ENCODE data around the gene AUTS2.

AUTS2 gene

DNA sequence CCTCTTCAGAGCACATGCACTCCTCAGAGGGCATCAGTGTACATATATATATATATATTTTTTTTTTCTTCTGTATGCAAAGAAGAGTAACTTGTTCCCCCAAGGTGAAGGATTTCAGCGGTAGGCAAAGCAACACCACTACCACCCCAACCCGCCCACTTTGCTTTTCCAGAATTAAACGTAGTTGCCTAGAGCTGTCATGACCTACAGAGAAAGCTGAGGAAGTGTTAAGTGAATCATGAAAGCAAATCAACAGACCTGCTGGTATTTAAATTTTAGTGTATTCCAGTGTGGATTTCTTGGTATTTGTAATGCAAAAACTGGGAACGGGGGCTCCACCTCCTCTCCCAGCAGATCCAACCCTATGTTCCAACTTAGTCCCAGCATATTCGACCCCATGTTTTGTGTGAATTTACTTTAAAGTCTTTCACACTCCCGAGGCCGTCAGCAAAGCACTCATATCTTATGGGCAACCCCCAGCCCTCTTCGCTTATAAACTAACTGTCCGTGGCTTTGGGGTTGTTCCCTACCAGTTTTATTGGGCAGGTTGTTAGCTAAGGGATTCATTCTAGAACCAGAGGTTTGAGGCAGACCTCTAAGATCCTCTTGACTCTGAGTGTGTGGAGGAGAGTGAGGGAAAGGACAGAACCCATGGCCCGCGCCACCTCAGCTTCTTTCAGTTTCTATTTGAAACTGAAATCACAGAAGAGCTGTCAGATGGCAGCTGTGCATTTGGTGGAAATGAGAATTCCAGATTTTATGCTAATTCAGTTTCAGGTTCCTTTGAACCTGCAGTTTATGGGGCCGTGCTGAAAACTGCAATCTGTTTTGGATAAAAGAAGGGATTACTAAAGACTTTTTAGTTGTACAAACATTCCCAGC is 1083.4 kb downstream of the AUTS2 start:
- no peak for DNase-seq (ENCODE audit: low read depth in 1 of 2, low spot score in 1 of 2)
- Histone ChIP-seq H3K4me3 (replicated peaks; ENCODE audit: insufficient read depth, low read length) (no peak overlapping the region), H3K27me3 (ENCODE audit: insufficient read depth, poor library complexity, severe bottlenecking) (no peaks in the 10 kb centered on the region), H3K27ac (replicated peaks) (no peak overlapping the region)
- no peak for TF ChIP-seq POLR2AphosphoS5 (IDR thresholded peaks at IDR 0.05; ENCODE audit: low read depth)
- TF ChIP-seq, protein P1, sequence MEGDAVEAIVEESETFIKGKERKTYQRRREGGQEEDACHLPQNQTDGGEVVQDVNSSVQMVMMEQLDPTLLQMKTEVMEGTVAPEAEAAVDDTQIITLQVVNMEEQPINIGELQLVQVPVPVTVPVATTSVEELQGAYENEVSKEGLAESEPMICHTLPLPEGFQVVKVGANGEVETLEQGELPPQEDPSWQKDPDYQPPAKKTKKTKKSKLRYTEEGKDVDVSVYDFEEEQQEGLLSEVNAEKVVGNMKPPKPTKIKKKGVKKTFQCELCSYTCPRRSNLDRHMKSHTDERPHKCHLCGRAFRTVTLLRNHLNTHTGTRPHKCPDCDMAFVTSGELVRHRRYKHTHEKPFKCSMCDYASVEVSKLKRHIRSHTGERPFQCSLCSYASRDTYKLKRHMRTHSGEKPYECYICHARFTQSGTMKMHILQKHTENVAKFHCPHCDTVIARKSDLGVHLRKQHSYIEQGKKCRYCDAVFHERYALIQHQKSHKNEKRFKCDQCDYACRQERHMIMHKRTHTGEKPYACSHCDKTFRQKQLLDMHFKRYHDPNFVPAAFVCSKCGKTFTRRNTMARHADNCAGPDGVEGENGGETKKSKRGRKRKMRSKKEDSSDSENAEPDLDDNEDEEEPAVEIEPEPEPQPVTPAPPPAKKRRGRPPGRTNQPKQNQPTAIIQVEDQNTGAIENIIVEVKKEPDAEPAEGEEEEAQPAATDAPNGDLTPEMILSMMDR (IDR thresholded peaks at IDR 0.05; ENCODE audit: insufficient read depth, low read length), result no peak
- TF ChIP-seq, protein P2, sequence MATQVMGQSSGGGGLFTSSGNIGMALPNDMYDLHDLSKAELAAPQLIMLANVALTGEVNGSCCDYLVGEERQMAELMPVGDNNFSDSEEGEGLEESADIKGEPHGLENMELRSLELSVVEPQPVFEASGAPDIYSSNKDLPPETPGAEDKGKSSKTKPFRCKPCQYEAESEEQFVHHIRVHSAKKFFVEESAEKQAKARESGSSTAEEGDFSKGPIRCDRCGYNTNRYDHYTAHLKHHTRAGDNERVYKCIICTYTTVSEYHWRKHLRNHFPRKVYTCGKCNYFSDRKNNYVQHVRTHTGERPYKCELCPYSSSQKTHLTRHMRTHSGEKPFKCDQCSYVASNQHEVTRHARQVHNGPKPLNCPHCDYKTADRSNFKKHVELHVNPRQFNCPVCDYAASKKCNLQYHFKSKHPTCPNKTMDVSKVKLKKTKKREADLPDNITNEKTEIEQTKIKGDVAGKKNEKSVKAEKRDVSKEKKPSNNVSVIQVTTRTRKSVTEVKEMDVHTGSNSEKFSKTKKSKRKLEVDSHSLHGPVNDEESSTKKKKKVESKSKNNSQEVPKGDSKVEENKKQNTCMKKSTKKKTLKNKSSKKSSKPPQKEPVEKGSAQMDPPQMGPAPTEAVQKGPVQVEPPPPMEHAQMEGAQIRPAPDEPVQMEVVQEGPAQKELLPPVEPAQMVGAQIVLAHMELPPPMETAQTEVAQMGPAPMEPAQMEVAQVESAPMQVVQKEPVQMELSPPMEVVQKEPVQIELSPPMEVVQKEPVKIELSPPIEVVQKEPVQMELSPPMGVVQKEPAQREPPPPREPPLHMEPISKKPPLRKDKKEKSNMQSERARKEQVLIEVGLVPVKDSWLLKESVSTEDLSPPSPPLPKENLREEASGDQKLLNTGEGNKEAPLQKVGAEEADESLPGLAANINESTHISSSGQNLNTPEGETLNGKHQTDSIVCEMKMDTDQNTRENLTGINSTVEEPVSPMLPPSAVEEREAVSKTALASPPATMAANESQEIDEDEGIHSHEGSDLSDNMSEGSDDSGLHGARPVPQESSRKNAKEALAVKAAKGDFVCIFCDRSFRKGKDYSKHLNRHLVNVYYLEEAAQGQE (IDR thresholded peaks at IDR 0.05; ENCODE audit: insufficient replicate concordance, low read depth), result no peak
- TF ChIP-seq GABPA (IDR thresholded peaks at IDR 0.05; ENCODE audit: low read depth), result no peak
- TF ChIP-seq SPI1 (IDR thresholded peaks at IDR 0.05; ENCODE audit: borderline replicate concordance, low read depth), result no peak

DNA sequence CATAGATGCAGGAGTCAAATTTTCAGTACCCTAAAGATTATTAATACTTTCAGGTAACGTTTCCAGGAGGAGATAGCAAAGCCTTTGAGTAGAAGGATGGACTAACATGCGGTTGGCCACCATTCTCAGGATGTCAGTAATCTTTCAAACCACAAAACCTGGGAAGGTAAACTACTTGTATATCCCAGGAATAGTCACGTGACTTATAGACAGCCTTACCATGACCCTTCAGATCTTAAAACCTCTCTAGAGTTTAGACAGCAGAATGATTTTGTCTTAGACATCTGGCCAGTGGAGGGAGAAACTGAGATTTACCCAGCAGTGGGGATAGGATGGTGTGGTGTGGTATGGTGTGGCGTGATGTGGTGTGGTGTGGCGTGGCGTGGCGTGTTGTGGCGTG is 1085.9 kb downstream of the AUTS2 start:
- Histone ChIP-seq H3K4me3 (replicated peaks; ENCODE audit: insufficient read depth, low read length) (no peak overlapping the region), H3K27ac (replicated peaks) (no peak overlapping the region), H3K27me3 (ENCODE audit: insufficient read depth, poor library complexity, severe bottlenecking) (no peaks in the 10 kb centered on the region)
- DNase-seq (ENCODE audit: low read depth in 1 of 2, low spot score in 1 of 2), result no peak
- TF ChIP-seq, protein P1 (IDR thresholded peaks at IDR 0.05; ENCODE audit: insufficient read depth, low read length), result no peak
- TF ChIP-seq POLR2AphosphoS5 (IDR thresholded peaks at IDR 0.05; ENCODE audit: low read depth), result no peak
- TF ChIP-seq, protein P2 (IDR thresholded peaks at IDR 0.05; ENCODE audit: insufficient replicate concordance, low read depth), result no peak
- TF ChIP-seq SPI1 (IDR thresholded peaks at IDR 0.05; ENCODE audit: borderline replicate concordance, low read depth), result no peak
- TF ChIP-seq GABPA (IDR thresholded peaks at IDR 0.05; ENCODE audit: low read depth), result no peak

DNA sequence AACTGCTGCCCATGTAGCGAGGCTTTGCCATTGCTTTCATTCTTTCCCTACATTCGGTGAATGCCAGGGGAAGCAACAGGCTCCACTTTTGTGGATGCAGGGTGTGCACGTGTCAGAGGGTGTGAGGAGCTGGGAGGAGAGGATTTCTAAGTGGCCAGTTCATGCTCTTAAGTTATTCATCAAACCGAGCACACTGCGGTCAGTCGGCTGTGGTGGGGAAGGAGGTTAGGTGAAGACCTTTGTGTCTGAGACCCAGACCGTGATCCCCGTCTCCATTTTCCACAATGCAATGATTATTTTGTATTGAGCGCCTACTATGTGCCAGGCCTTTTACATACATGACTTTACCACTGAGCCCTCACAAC is 1095.0 kb downstream of the AUTS2 start:
- peaks cover 28% of the 10 kb centered on the region for H3K27me3 ChIP-seq (ENCODE audit: insufficient read depth, poor library complexity, severe bottlenecking)
- no peak overlapping the region for H3K27ac ChIP-seq (replicated peaks)
- DNase-seq (ENCODE audit: low read depth in 1 of 2, low spot score in 1 of 2), result no peak

More for the DNA sequence above, 1095.0 kb downstream of the AUTS2 start:
- TF ChIP-seq, protein P1 (IDR thresholded peaks at IDR 0.05; ENCODE audit: insufficient read depth, low read length), result no peak
- TF ChIP-seq GABPA (IDR thresholded peaks at IDR 0.05; ENCODE audit: low read depth) (no peak), POLR2AphosphoS5 (IDR thresholded peaks at IDR 0.05; ENCODE audit: low read depth) (no peak), SPI1 (IDR thresholded peaks at IDR 0.05; ENCODE audit: borderline replicate concordance, low read depth) (no peak)
- TF ChIP-seq, protein P2 (IDR thresholded peaks at IDR 0.05; ENCODE audit: insufficient replicate concordance, low read depth), result no peak
- no peak overlapping the region for H3K4me3 ChIP-seq (replicated peaks; ENCODE audit: insufficient read depth, low read length)

Measured in HL-60 (cell line).